SIG-M5 treated with dmso at 0.1 percent for 504 hours (cell line): ENCODE measurements around the gene ZC3H12C.
"Not testable (repeated sequence)": the region's sequence is repeated elsewhere in the genome, so short reads cannot be mapped to it uniquely, and the experiment has no call there.

Experiments used
- DNase-seq: peaks from one replicate; lab custom pipeline; 2025; ENCODE audit not compliant: unreplicated experiment; lab: John Stamatoyannopoulos, UW

The ZC3H12C gene

GRCh38 chr11:110092515-110093406 is at the start of gene ZC3H12C:
TSS of gene ZC3H12C (plus strand) at chr11:110093392. CDS start at chr11:110093412, 20 bp downstream.
- peak; percentile 75 for DNase-seq

GRCh38 chr11:110044226-110044968 is 48.8 kb upstream of the ZC3H12C start:
- DNase-seq: no peak

- DNase-seq: no peak
Observed at GRCh38 chr11:110046775-110047380, 46.3 kb upstream of the ZC3H12C start.

DNA sequence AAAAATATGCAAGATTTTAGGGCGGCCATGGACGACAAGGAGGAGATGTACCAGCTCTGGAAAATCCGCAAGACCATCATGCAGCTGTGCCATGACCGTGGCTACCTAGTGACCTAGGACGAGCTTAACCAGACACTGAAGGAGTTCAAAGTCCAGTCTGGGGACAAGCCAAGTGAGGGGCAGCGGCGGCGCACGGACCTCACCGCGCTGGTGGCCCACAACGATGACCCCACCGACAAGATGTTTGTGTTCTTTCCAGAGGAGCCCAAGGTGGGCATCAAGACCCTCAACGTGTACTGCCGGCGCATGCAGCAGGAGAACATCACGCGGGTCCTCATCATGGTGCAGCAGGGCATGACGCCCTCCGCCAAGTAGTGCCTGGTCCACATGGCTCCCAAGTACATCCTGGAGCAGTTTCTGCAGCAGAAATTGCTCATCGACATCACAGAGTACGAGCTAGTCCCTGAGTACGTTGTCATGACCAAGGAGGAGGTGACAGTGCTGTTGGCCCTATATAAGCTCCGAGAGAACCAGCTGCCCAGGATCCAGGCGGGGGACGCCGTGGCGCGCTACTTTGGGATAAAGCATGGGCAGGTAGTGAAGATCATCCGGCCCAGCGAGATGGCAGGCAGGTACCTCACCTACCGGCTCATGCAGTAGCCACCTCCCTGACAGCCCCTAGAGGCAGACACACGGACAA is 43.5 kb upstream of the ZC3H12C start:
- DNase-seq: no peak

DNA sequence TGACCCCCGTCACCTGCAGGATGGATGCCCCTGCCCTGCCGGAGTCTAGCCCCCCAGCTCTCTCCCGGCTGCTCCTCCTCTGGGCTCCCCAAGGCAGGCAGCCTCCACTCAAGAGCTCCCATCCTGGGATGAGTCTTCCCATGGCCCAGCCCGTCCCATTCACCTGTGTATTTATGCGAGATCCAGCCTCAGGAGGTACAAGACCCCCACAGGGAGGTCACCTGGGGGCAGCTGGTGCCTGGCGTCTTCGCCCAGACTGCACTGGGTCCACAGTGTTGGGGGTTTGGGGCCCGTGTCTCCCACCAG is 43.0 kb upstream of the ZC3H12C start:
- DNase-seq: no peak

GRCh38 chr11:110053848-110054414 is 39.3 kb upstream of the ZC3H12C start:
- no peak for DNase-seq

- DNase-seq: no peak
Observed at GRCh38 chr11:110056956-110057355, 36.2 kb upstream of the ZC3H12C start.

GRCh38 chr11:110059706-110060463 is 33.3 kb upstream of the ZC3H12C start:
- no peak for DNase-seq

DNA sequence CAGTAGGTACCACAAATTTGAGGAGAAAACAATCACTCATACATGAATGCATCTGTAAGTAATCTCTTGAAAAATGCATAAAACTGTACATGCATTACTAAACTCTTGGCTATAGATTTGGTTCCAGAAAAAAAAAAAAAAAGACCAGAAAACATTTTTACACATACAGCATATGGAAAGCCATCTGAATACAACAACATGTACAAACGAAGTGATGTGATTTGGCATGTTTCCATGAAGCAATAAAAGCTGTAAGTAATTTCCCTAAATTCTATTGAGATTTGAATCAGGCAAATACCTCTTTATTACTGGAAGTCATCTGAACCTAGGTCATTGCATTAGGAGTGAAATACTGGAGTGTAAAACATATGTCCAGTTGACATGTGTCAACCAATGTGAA is 31.9 kb upstream of the ZC3H12C start:
- no peak for DNase-seq

DNA sequence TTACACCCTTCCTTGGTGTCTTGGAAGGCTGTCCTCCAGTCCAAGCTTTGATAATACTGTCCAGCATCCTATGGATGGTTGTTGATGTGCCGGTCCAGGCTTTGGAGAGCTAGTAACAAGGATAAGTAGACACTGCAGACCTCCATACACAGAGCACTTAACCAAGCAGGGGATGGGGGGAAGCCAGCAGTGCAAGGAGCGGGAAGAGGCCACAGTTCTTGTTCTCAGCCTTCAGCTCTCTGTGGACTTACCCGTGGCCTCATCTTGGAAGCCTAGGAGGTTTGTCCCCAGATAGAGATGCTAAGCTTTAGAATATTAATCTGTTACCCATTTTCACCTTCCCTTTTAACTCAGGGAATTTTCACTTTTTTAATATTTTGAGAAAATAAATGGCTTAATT is 30.9 kb upstream of the ZC3H12C start:
- no peak for DNase-seq

DNA sequence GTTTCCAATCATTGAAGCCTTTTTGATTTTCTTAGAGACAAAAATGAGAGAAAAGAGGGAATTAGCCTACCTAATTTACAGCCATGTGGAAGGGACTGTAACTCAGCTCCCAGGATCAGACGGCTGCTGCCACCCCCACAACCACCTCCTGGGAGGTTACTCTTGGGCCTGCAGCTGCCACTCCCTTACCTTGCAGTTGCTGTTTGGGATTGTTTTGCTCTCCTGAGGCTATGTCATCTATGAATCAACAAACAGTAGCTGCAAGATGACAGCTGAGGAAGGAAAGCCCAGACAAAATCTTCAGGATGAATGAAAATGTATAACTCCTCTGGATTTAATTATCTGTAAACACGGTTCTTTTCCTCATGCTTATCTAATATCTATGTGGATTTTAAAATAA is 28.0 kb upstream of the ZC3H12C start:
- DNase-seq: no peak

GRCh38 chr11:110068001-110068400 is 25.2 kb upstream of the ZC3H12C start:
- DNase-seq: not testable (repeated sequence)

DNA sequence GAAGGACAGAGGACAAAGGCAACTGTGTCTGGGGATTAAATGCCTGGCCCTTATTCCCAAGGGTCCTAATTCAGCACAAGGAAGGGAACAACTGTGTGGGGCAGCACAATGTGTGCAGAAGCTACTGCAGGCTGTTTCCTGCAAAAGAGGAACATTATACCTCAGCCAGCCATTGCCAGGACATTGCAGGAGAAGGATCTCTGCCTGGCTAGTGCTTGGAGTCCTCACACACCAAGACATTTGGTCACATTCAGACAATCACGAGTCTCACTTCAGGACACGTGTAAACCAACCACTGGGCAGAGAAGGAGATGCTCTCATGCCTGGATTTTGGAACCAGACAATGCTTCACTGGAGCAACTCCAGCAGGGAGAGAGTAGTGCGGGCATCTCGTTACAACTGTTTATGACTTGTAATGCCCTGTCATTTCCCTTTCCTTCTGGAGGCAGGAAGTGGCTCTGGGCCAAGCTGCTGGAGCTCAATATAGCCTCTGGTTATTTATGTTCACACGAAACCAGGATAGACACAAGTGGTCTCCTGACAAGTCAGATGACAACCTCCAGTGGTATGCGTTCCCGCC is 23.9 kb upstream of the ZC3H12C start:
- peak; percentile 42 for DNase-seq

DNA sequence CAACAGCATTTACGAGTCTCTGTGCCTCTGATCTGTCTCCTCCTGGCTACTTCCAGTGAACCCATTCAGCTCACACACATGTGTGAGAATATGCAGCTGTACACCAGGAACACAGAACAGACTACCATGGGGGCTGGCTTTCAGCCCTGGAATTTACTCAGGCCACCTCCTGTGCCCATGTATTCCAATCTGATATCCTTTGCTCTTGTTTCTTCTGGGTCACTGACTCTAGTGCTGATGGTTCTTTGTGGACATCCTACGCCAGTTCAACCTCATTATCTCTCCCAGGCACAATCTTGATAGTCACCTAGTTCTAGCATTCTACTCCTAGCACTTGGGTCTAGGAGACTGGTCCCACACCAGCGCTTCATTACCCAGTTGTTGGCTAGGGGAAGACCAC is 23.0 kb upstream of the ZC3H12C start:
- no peak for DNase-seq

- no peak for DNase-seq
Observed at GRCh38 chr11:110071197-110071596, 22.0 kb upstream of the ZC3H12C start.

DNA sequence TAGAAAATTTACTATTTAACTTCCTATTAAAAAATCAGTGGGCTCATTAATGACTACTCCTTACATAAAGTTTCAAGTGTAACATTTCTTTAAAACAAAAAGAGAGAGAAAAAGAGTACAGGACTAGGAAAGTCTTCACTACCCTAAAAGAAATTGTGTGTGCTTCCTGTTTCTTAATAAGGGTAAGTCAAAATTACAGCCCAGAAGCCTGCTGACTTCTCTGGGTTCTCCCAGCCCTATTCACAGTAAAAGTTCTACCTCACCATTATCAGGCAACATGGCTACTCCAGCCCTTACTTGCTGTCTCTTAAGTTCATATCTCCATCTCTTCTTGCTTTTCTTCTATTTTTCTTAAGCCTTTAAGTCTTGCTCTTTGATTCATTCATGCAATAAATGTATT is 20.3 kb upstream of the ZC3H12C start:
- no peak for DNase-seq

GRCh38 chr11:110074499-110074898 is 18.7 kb upstream of the ZC3H12C start:
- no peak for DNase-seq

GRCh38 chr11:110075105-110075846 is 17.9 kb upstream of the ZC3H12C start:
- DNase-seq: no peak

- DNase-seq: no peak
Observed at GRCh38 chr11:110075847-110076208, 17.4 kb upstream of the ZC3H12C start.
